Left lung (tissue), 10 donors: ENCODE measurements around the gene PLA2G4D. TPM values are rescaled to one million over a fixed set of nuclear protein-coding genes. Genes with fewer than 3 reads are reported as not detected.

Experiments
- ATAC-seq: fragments of 200-7000 bp; cut with Tn5 transposase; one replicate; pipeline ENCODE4 v1.9.1; 2020; ENCODE audit warnings: moderate library complexity
- DNase-seq, 4 donors: peaks; one replicate each; pipeline ENCODE4 v3.0.0-alpha.2; 2013 to 2020
- H3K27ac ChIP-seq, 2 donors: fragments of 200-600 bp; sonication (generic) in 1 of 2; one replicate each; pipeline versions ENCODE4 v1.5.0 to v1.8.0; 2020 to 2021
- H3K27me3 ChIP-seq, 2 donors: fragments of 200-600 bp; sonication (generic) in 1 of 2; one replicate each; pipeline versions ENCODE4 v1.5.0 to v1.8.0; 2020 to 2021
- H3K36me3 ChIP-seq, 2 donors: fragments of 200-600 bp; sonication (generic) in 1 of 2; one replicate each; pipeline versions ENCODE4 v1.5.0 to v1.8.0; 2020 to 2021
- H3K4me1 ChIP-seq, 2 donors: fragments of 200-600 bp; one replicate each; pipeline ENCODE4 v1.8.0; 2021
- H3K4me3 ChIP-seq, 2 donors: fragments of 200-600 bp; sonication (generic) in 1 of 2; one replicate each; pipeline versions ENCODE4 v1.5.0 to v1.8.0; 2020 to 2021; ENCODE audit warnings: mild to moderate bottlenecking in 1 of 2
- H3K9me3 ChIP-seq, 2 donors: fragments of 200-600 bp; sonication (generic) in 1 of 2; one replicate each; pipeline versions ENCODE4 v1.5.0 to v1.8.0; 2020 to 2021
- CTCF ChIP-seq, 2 donors: fragments of 200-600 bp; sonication (generic) in 1 of 2; IDR thresholded peaks; one replicate each; pipeline versions ENCODE4 v1.5.0 to v1.8.0; 2021; ENCODE audit warnings: antibody characterized with exemption in 2 of 2
- intact Hi-C, 2 donors: fragments of 100-400 bp; cut with DNase I; formaldehyde crosslinking; loops; one replicate each; pipeline versions ENCODE4 v1.11.2 to v1.14.2; 2022
- polyA plus RNA-seq, 6 donors: library from polyadenylated mRNA; unstranded; fragments of 120-200 nt; gene quantifications; one replicate each; pipeline ENCODE4 v1.2.1, GENCODE V29; 2013; ENCODE audit not compliant: insufficient read length in 6 of 6
- total RNA-seq, 2 donors: library from RNA; stranded (reverse); fragmentation: NEBNext Ultra II Directional; extraction: Animal tissue kit (Norgen Biotek cat#: 25700); gene quantifications; one replicate each; pipeline ENCODE4 v1.2.1, GENCODE V29; 2021
- donor health status: DM: no; HTN: yes; CAD: no.
- donor health status: DM: no; HTN: no; CAD: no.

PLA2G4D gene
- total and polyA plus RNA-seq, 8 donors: 0.06 to 0.17 (median 0.13) TPM

- DNase-seq (peak in 1 of 4 donors; percentile 24), ATAC-seq (no peak)
- Histone ChIP-seq H3K27ac (no peak overlapping the region), H3K27me3 (no peaks in the 10 kb centered on the region), H3K9me3 (no peaks in the 10 kb centered on the region), H3K4me3 (no peak overlapping the region), H3K4me1 (no peaks in the 10 kb centered on the region), H3K36me3 (no peaks in the 10 kb centered on the region)
- no peak for TF ChIP-seq CTCF (IDR thresholded peaks at IDR 0.05)
- intact Hi-C loops: no loop called here
Observed at GRCh38 chr15:42090781-42091180, 3.6 kb downstream of the PLA2G4D start.

GRCh38 chr15:42090370-42090769 is 4.0 kb downstream of the PLA2G4D start:
- Histone ChIP-seq H3K27ac (no peak overlapping the region), H3K4me1 (no peaks in the 10 kb centered on the region), H3K4me3 (no peak overlapping the region), H3K27me3 (no peaks in the 10 kb centered on the region), H3K36me3 (no peaks in the 10 kb centered on the region), H3K9me3 (no peaks in the 10 kb centered on the region)
- ATAC-seq (no peak), DNase-seq (peak in 1 of 4 donors; percentile 23)
- TF ChIP-seq CTCF (IDR thresholded peaks at IDR 0.05): no peak
- intact Hi-C loops: no loop called here

DNA sequence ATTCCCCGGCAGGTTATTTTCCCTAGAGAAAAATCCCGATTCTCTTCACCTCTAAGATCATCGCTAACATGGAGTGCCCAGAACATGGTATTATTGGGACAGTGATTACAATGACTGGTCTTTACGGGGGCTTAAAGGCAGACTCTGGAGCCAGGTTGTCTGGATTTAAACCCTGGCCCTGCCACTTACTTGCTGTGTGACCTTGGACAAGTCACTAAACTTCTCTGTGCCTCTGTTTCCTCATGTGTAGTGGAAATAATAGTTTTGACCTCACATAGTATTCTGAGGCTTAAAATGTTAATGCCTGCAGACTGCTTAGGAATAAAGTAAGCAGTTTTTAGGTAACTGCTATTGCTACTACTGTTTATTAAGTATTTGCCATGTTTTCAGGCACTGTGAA is 4.4 kb downstream of the PLA2G4D start:
- DNase-seq (no peak), ATAC-seq (no peak)
- H3K27ac ChIP-seq: no peak overlapping the region
- H3K9me3 ChIP-seq: no peaks in the 10 kb centered on the region
- peaks cover 0 to under 1% of the 10 kb centered on the region in 2 donors for H3K4me1 ChIP-seq
- H3K4me3 ChIP-seq: no peak overlapping the region
- no peaks in the 10 kb centered on the region for H3K27me3 ChIP-seq
- intact Hi-C loops: no loop called here
- H3K36me3 ChIP-seq: no peaks in the 10 kb centered on the region
- no peak for TF ChIP-seq CTCF (IDR thresholded peaks at IDR 0.05)

GRCh38 chr15:42088801-42089640 is 5.3 kb downstream of the PLA2G4D start:
- no peak overlapping the region for H3K27ac ChIP-seq
- H3K4me1 ChIP-seq: peaks cover 4 to 10% of the 10 kb centered on the region in 2 donors
- no peaks in the 10 kb centered on the region for H3K36me3 ChIP-seq
- no peaks in the 10 kb centered on the region for H3K27me3 ChIP-seq
- peak in 1 of 4 donors; percentile 54 for DNase-seq
- H3K4me3 ChIP-seq: no peak overlapping the region
- intact Hi-C loops: no loop called here
- ATAC-seq: no peak
- H3K9me3 ChIP-seq: no peaks in the 10 kb centered on the region
- no peak for TF ChIP-seq CTCF (IDR thresholded peaks at IDR 0.05)

GRCh38 chr15:42087926-42088800 is 6.2 kb downstream of the PLA2G4D start:
- intact Hi-C loops: no loop called here
- no peaks in the 10 kb centered on the region for H3K36me3 ChIP-seq

More at GRCh38 chr15:42087926-42088800, 6.2 kb downstream of the PLA2G4D start:
- Histone ChIP-seq H3K9me3 (no peaks in the 10 kb centered on the region), H3K27me3 (no peaks in the 10 kb centered on the region), H3K4me3 (no peak overlapping the region), H3K27ac (no peak overlapping the region), H3K4me1 (peaks cover 4 to 13% of the 10 kb centered on the region in 2 donors)
- ATAC-seq (no peak), DNase-seq (peak in 1 of 4 donors; percentile 56)
- TF ChIP-seq CTCF (IDR thresholded peaks at IDR 0.05): no peak
